Effector memory CD8-positive, alpha-beta T cell (primary cell): ENCODE measurements around the gene FBLN2.

Source experiments
- ATAC-seq: fragments of 150-1000 bp; cut with Tn5 transposase; replicated peaks from 2 replicates; pipeline ENCODE4 v1.10.0; 2021; ENCODE audit warnings: mild to moderate bottlenecking, moderate library complexity
- DNase-seq, 3 experiments: peaks; one replicate each; pipeline ENCODE4 v3.0.0; 2021
- H3K27ac Mint-ChIP-seq, 2 donors: one replicate each; pipeline ENCODE4 v1.8.0; 2022; ENCODE audit warnings: mild to moderate bottlenecking in 2 of 2, mixed read lengths in 2 of 2, moderate library complexity in 2 of 2
- H3K27me3 Mint-ChIP-seq, 2 donors: one replicate each; pipeline ENCODE4 v1.8.0; 2022; ENCODE audit warnings: mixed read lengths in 2 of 2
- H3K36me3 Mint-ChIP-seq: one replicate; pipeline ENCODE4 v1.8.0; 2022; ENCODE audit warnings: mild to moderate bottlenecking, moderate library complexity, mixed read lengths; ENCODE audit not compliant: insufficient read depth
- H3K4me1 Mint-ChIP-seq, 2 donors: one replicate each; pipeline ENCODE4 v1.8.0; 2022; ENCODE audit warnings: low read depth in 2 of 2, mixed read lengths in 2 of 2
- H3K4me3 Mint-ChIP-seq, 2 donors: one replicate each; pipeline ENCODE4 v1.8.0; 2022; ENCODE audit warnings: mild to moderate bottlenecking in 2 of 2, mixed read lengths in 2 of 2, moderate library complexity in 2 of 2
- H3K9me3 Mint-ChIP-seq, 2 donors: one replicate each; pipeline ENCODE4 v1.8.0; 2022; ENCODE audit warnings: mixed read lengths in 2 of 2

Gene FBLN2

GRCh38 chr3:13564751-13565560 lies 16.0 kb downstream of the FBLN2 start:
- H3K4me3 Mint-ChIP-seq: no peak overlapping the region
- H3K27ac Mint-ChIP-seq: no peak overlapping the region
- H3K36me3 Mint-ChIP-seq: no peaks in the 10 kb centered on the region
- no peak for ATAC-seq
- H3K9me3 Mint-ChIP-seq: no peaks in the 10 kb centered on the region
- H3K27me3 Mint-ChIP-seq: peaks cover 37 to 79% of the 10 kb centered on the region in 2 donors
- peaks cover 0 to 5% of the 10 kb centered on the region in 2 donors for H3K4me1 Mint-ChIP-seq
- no peak for DNase-seq

GRCh38 chr3:13565581-13566452 lies 16.9 kb downstream of the FBLN2 start:
- Mint-ChIP-seq H3K27me3 (peaks cover 37 to 73% of the 10 kb centered on the region in 2 donors), H3K27ac (no peak overlapping the region), H3K4me3 (no peak overlapping the region), H3K9me3 (no peaks in the 10 kb centered on the region), H3K36me3 (no peaks in the 10 kb centered on the region), H3K4me1 (peaks cover 0 to 5% of the 10 kb centered on the region in 2 donors)
- ATAC-seq (no peak), DNase-seq (no peak)

GRCh38 chr3:13566453-13566748 lies 17.5 kb downstream of the FBLN2 start:
- no peaks in the 10 kb centered on the region for H3K36me3 Mint-ChIP-seq
- no peak overlapping the region for H3K27ac Mint-ChIP-seq
- H3K4me1 Mint-ChIP-seq: peaks cover 0 to 5% of the 10 kb centered on the region in 2 donors
- no peak for DNase-seq
- H3K4me3 Mint-ChIP-seq: no peak overlapping the region
- H3K9me3 Mint-ChIP-seq: no peaks in the 10 kb centered on the region
- ATAC-seq: no peak
- peaks cover 34 to 67% of the 10 kb centered on the region in 2 donors for H3K27me3 Mint-ChIP-seq

DNA sequence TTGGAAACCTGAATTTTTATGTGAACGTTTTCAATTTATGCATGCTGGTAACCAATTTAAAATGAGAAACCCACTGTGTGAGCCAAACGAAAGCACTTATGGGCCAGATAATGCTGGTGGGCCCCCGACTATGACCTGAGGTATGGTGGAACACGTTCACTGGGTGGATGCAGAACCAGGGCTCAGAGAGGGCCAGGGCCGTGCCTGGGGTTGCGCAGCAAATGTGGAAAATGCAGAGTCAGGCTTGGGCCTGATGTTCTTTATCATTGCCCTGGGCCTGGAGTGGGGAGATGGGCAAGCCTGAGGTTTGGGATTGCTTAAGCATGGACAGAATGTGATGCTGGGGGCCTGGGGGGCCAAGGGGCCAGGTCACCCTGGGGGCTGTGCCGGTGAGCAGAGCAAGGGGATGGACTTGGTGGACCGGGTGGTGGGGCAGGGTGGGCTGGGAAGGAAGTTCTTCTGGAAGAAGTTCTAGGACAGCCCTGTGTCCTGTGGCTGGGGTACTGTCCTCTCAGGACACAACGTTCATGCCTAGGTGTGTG lies 17.9 kb downstream of the FBLN2 start:
- ATAC-seq: no peak
- Mint-ChIP-seq H3K9me3 (no peaks in the 10 kb centered on the region), H3K4me1 (peaks cover 0 to 5% of the 10 kb centered on the region in 2 donors), H3K27ac (no peak overlapping the region), H3K4me3 (no peak overlapping the region), H3K27me3 (peaks cover 30 to 62% of the 10 kb centered on the region in 2 donors), H3K36me3 (no peaks in the 10 kb centered on the region)
- no peak for DNase-seq

DNA sequence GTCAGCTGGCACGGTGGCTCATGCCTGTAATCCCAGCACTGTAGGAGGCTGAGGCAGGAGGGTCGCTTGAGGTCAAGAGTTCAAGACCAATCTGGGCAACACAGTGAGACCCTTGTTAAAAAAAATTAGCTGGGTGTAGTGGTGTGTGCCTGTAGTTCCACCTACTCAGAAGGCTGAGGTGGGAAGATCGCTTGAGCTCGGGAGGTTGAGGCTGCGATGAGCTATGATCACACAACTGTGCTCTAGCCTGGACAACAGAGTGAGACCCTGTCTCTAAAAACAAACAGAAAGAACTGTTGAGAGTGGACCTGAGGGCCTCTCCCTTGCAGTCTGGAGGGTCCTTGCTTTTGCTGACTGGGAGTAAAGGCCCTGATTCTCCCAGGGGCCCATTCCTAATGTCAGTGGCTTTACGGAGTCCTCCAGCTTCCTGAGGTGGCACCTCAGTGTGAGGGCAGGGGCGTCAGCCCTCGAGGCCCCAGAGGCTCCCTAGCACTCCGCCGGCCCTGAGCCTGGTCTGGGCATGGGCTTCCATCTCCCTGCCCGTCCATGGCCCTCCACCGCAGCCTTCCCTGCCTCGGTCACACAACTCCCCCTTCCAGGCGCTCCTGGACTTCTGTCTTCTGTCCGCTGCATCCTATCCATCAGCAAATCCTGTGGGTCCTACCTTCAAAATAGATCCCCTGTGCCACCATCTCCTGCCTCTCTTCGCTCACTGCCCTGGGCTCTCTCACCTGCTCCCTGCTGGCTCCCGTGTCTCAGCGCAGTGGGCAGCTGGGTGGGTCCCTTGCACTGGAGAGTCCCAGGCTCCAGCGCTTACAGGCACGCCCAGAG lies 19.0 kb downstream of the FBLN2 start:
- DNase-seq (no peak), ATAC-seq (no peak)
- no peaks in the 10 kb centered on the region for H3K9me3 Mint-ChIP-seq
- H3K36me3 Mint-ChIP-seq: no peaks in the 10 kb centered on the region
- H3K4me3 Mint-ChIP-seq: no peak overlapping the region
- peaks cover 0 to 5% of the 10 kb centered on the region in 2 donors for H3K4me1 Mint-ChIP-seq
- H3K27me3 Mint-ChIP-seq: peaks cover 30 to 57% of the 10 kb centered on the region in 2 donors
- H3K27ac Mint-ChIP-seq: no peak overlapping the region

DNA sequence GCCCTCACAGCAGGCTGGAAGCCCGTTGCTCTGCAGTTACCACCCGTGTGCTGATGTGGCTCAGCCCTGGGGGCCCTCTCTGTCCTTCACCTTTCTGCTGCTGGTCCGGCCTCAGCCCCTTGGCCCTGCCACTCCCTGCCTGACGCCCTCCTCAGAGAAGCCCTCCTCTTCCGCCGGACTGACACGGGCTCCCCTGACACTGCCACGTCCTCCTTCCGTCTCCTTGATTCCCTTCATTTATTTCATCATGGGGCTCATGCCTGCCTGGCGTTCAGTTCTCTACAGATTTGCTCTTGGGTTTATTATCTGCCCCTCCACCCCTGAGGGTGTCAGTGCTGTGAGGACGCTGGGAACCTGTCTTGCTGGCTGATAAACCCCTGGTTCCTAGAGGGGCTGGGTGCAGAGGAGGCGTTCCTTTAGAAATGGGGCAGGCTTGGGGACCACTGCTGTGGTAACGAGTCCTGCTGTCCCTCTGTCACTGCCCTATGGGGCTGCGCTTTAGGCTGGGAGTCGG lies 19.6 kb downstream of the FBLN2 start:
- Mint-ChIP-seq H3K4me3 (no peak overlapping the region), H3K27me3 (peaks cover 24 to 57% of the 10 kb centered on the region in 2 donors), H3K36me3 (no peaks in the 10 kb centered on the region), H3K27ac (no peak overlapping the region), H3K4me1 (peaks cover 0 to 5% of the 10 kb centered on the region in 2 donors), H3K9me3 (no peaks in the 10 kb centered on the region)
- DNase-seq (no peak), ATAC-seq (no peak)

GRCh38 chr3:13569201-13569600 lies 20.3 kb downstream of the FBLN2 start:
- no peak overlapping the region for H3K27ac Mint-ChIP-seq

DNA sequence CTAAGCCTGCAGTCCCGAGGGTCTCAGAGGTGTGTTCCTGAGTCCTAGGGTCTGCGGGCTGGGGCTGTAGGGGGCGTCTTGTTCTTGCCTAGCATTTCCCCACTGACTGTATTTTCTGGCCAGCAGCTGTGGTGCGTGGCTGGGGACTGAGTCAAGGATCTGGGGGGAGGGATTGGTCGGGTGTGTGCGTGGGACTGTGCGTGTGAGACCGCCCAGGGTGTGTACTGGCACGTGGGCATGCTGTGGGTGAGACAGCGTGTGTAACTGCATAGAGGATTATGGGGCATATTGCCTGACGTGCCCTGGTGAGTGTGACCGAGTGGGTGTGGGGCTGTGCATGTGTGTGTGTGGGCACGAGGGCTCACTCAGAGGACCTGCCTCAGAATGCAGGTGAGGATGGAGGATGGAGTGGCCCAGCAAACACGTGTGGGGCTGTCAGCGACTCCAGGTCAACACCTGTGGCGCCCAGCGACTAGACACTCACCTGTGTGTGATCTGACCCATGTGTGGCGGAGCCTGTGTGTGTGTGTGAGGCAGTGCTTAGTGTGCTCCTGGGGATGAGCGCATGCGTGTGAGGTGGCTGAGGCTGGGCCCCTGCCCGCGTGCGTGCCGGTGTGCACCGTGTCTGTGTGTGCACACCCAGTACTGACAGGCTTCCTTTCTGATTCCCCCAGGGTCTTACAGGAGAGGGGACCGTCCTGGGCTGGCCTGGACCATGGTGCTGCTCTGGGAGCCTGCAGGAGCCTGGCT lies 20.9 kb downstream of the FBLN2 start:
- ATAC-seq (no peak), DNase-seq (no peak)
- peaks cover 0 to 2% of the 10 kb centered on the region in 2 donors for H3K4me1 Mint-ChIP-seq
- H3K27ac Mint-ChIP-seq: no peak overlapping the region
- H3K9me3 Mint-ChIP-seq: no peaks in the 10 kb centered on the region
- peaks cover 23 to 55% of the 10 kb centered on the region in 2 donors for H3K27me3 Mint-ChIP-seq
- no peaks in the 10 kb centered on the region for H3K36me3 Mint-ChIP-seq
- no peak overlapping the region for H3K4me3 Mint-ChIP-seq

More at GRCh38 chr3:13569201-13569600, 20.3 kb downstream of the FBLN2 start:
- Mint-ChIP-seq H3K36me3 (no peaks in the 10 kb centered on the region), H3K9me3 (no peaks in the 10 kb centered on the region), H3K4me1 (peaks cover 0 to 5% of the 10 kb centered on the region in 2 donors), H3K27me3 (peaks cover 23 to 55% of the 10 kb centered on the region in 2 donors), H3K4me3 (no peak overlapping the region)
- no peak for DNase-seq
- no peak for ATAC-seq

DNA sequence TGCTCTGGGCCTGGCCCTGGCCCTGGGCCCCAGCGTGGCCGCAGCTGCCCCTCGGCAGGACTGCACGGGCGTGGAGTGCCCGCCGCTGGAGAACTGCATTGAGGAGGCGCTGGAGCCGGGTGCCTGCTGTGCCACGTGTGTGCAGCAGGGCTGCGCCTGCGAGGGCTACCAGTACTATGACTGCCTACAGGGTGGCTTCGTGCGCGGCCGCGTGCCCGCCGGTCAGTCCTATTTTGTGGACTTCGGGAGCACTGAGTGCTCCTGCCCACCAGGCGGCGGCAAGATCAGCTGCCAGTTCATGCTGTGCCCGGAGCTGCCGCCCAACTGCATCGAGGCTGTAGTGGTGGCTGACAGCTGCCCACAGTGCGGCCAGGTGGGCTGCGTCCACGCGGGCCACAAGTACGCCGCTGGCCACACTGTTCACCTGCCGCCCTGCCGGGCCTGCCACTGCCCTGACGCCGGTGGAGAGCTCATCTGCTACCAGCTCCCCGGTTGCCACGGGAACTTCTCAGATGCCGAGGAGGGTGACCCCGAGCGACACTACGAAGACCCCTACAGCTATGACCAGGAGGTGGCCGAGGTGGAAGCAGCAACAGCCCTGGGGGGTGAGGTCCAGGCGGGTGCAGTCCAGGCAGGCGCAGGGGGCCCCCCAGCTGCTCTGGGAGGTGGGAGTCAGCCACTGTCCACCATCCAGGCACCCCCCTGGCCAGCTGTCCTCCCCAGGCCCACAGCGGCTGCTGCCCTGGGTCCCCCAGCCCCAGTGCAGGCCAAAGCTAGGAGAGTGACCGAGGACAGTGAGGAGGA lies 21.7 kb downstream of the FBLN2 start:
- Mint-ChIP-seq H3K36me3 (no peaks in the 10 kb centered on the region), H3K9me3 (no peaks in the 10 kb centered on the region), H3K27me3 (peaks cover 23 to 58% of the 10 kb centered on the region in 2 donors), H3K4me1 (peaks cover 0 to 2% of the 10 kb centered on the region in 2 donors), H3K4me3 (no peak overlapping the region), H3K27ac (no peak overlapping the region)
- ATAC-seq: no peak
- DNase-seq: no peak

DNA sequence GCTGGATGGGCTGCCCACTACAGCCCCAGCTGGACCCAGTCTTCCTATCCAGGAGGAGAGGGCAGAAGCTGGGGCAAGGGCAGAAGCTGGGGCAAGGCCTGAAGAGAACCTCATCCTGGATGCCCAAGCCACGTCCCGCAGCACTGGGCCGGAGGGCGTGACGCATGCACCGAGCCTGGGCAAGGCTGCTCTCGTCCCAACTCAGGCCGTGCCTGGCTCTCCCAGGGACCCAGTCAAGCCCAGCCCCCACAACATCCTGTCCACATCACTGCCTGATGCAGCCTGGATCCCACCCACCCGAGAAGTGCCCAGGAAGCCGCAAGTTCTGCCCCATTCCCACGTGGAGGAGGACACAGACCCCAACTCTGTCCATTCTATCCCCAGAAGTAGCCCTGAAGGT lies 22.3 kb downstream of the FBLN2 start:
- no peak overlapping the region for H3K4me3 Mint-ChIP-seq
- H3K4me1 Mint-ChIP-seq: peaks cover 0 to 2% of the 10 kb centered on the region in 2 donors
- ATAC-seq (no peak), DNase-seq (no peak)
- H3K9me3 Mint-ChIP-seq: no peaks in the 10 kb centered on the region
- H3K27ac Mint-ChIP-seq: no peak overlapping the region
- H3K36me3 Mint-ChIP-seq: no peaks in the 10 kb centered on the region
- peaks cover 23 to 57% of the 10 kb centered on the region in 2 donors for H3K27me3 Mint-ChIP-seq

DNA sequence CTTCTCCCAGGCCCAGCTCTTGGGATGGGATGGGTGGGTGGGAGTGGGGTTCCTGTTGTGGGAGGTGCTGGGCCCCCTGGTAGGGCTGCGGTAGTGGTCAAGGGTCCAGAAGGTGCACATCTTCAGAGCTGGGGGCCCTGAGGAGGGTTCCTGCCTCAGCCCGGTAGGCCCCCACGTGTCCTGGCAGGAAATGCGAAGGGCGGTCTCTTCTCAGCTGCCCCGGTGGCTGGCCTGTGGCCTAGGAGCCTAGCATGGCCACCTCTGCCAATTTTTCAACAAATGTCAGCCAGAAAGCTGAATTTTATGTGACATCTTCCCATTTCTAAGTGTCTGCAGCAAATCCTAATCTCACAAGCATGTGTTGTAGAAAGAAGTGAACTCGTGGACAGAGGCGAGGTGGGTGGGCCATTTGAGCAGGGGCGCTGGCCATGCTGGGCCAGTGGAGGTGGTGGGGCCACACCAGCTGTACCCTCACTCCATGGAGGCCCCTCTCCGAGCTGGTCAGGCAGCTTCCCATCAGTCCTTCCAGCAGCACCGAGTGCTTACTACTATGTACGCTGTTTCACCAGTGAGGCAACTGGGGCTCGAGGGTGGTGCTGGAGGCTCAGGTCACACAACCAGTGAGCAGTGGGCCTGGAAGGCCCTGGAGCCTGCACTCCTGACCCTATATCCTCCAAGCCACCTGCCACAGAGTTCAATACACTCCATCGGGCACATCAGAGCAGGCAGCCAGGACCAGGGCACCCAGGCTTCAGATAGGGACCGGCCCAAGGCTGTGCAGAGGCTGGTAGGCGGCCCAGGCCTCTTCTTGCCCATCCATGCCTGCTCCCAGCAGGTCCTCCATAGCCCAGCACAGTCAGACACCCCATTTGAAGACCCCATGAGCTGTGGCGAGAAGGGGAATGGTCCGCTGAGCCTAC lies 23.2 kb downstream of the FBLN2 start:
- Mint-ChIP-seq H3K36me3 (no peaks in the 10 kb centered on the region), H3K27me3 (peaks cover 18 to 50% of the 10 kb centered on the region in 2 donors), H3K4me3 (no peak overlapping the region), H3K9me3 (no peaks in the 10 kb centered on the region), H3K27ac (no peak overlapping the region), H3K4me1 (peaks cover 0 to 2% of the 10 kb centered on the region in 2 donors)
- ATAC-seq: no peak
- DNase-seq: no peak
